Right lobe of liver (tissue), 4 donors: ENCODE results near the gene COG3.

ENCODE experiments used
- POLR2A ChIP-seq: fragments of 450-650 bp; IDR thresholded peaks from one replicate; pipeline ENCODE4 v1.6.1; 2017; ENCODE audit warnings: antibody characterized with exemption, mild to moderate bottlenecking
- TF ChIP-seq, protein P1 (sequence below), 4 donors: fragments of 200-600 bp in 3 of 4; fragments of 450-650 bp in 1 of 4; IDR thresholded peaks; one replicate each; pipeline versions ENCODE4 v1.5.1 to v1.8.0; 2016 to 2022; ENCODE audit warnings: antibody characterized with exemption in 4 of 4, mild to moderate bottlenecking in 2 of 4
- donor health status: DM: no; HTN: no; CAD: no.
- donor health status: DM: no; HTN: no; CAD: no.
- donor health status: DM: no; HTN: yes; CAD: no.

DNA sequence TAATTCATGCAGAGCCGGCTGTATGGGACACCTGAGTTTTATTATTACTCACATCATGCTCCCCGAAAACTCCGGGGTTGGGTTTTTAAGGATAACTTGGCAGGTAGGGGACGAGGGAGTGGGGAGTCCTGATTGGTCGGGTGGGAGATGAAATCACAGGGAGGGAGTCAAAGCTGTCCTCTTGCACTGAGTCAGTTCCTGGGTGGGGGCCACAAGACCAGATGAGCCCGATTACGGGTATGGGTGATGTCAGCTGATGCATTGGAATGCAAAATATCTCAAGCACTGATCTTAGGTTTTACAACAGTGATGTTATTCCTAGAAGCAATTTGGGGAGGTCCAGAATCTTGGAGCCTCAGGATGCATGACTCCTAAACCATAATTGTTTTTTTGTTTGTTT, 18.6 kb upstream of the COG3 start:
- TF ChIP-seq, protein P1, sequence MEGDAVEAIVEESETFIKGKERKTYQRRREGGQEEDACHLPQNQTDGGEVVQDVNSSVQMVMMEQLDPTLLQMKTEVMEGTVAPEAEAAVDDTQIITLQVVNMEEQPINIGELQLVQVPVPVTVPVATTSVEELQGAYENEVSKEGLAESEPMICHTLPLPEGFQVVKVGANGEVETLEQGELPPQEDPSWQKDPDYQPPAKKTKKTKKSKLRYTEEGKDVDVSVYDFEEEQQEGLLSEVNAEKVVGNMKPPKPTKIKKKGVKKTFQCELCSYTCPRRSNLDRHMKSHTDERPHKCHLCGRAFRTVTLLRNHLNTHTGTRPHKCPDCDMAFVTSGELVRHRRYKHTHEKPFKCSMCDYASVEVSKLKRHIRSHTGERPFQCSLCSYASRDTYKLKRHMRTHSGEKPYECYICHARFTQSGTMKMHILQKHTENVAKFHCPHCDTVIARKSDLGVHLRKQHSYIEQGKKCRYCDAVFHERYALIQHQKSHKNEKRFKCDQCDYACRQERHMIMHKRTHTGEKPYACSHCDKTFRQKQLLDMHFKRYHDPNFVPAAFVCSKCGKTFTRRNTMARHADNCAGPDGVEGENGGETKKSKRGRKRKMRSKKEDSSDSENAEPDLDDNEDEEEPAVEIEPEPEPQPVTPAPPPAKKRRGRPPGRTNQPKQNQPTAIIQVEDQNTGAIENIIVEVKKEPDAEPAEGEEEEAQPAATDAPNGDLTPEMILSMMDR (IDR thresholded peaks at IDR 0.05) = no peak
- no peak for TF ChIP-seq POLR2A
